GM18511 (cell line): ENCODE data around the gene TMEM129.
"Not testable (repeated sequence)": the region's sequence is repeated elsewhere in the genome, so short reads cannot be mapped to it uniquely, and the experiment has no call there.

ENCODE experiments used
- ATAC-seq: cut with Tn5 transposase; IDR thresholded peaks from one replicate; pipeline ENCODE4 v1.9.1; 2021; ENCODE audit warnings: mild to moderate bottlenecking, moderate library complexity; ENCODE audit not compliant: unreplicated experiment

Gene TMEM129

GRCh38 chr4:1701671-1702070, 19.5 kb downstream of the TMEM129 start:
- ATAC-seq, result not testable (repeated sequence)

DNA sequence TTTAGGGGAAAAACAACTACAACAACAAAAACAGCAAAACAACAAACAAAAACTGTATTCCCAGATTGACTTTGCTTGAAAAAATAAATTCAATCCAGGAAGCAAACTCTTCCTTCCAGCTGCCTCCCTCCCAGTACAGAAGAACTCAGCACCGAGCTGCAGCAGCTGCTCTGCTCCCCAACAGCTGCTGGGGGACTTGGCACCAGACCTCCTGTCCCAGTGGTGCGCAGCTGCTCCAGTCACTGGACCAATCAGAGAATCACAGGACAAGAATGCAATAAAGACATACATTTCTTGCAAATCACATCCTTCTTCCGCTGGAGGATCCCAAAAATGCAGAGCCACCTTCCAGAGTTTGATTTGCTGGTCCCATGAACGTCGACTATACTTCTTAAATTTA, 25.2 kb downstream of the TMEM129 start:
- ATAC-seq, result no peak

GRCh38 chr4:1693131-1693896, 27.8 kb downstream of the TMEM129 start:
- peak; percentile 69 for ATAC-seq

DNA sequence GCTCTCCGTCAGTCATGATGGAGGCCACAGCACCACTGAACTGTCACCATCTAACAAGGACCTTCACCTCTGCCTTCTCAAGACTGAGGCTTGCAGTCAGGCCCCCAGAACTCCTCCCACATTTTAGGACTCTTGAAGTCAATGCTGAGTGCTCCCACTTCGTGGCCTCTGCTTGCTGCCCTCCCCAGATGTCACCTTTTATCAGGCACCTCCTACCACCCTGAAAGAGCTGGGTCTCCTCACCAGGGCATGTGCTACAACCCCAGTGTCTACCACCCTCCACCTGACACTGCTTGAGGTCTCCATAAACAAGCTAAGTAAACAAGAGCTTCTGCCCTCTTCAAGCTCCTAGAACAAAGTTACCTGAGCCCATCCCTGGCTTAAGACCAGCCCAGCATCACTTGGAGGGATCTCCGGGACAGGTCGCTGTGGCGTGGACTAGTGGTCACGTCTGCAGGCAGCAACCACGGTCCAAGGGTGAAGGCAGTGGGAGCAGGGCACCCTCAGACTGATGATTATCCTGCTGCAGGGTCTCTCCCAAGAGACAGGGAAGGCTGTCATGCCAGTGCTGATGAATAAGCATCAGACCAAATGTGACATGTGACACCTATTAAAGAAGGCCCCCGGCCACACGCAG, 29.3 kb downstream of the TMEM129 start:
- no peak for ATAC-seq

DNA sequence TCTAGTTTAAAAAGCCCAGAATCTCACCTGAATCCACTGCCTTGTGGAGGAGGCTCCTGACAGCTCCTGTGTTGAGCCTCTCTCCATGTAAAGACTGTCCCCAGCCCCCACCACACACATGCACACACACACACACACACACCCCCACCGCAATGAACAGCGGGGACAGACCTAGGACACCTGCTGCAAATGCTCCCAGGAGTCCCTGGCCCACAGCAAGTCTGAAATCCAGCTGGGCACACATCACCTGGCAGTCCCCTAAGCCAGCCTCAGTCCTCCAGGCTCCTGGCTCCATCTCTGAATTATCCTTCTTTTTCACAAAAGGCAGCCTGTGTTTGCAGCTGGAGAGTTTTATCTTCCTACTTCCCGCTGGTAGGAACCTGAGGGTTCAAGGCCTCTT, 30.4 kb downstream of the TMEM129 start:
- no peak for ATAC-seq

DNA sequence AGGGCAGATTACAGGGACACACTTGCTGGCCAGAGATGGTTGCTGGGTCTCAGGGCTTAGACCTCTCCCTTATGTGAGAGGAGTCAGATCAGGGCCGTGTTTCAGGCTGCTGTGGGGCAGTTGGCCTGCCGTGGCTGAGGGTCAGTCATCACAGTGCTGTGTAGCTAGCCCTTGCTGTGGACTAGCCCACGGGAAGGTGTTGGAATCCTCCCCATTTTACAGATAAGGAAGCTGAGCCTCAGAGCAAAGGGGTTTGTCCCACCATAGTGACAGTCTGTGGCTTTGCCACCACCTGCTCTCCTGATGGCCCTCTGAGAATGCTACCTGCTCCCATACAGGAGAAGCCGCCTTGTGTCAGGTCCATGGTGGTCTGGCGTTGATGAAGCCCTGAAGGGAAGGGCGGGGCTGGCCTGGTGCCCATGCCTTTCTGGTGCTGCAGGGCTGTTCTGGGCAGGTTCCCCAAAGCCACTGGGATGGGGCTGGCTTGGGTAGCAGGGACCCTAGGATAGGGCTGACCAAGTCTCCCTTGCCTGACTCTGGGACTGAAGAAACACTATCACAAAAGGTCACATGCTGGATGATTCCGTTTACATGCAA, 34.6 kb downstream of the TMEM129 start:
- no peak for ATAC-seq

- ATAC-seq, result no peak
These were observed 35.6 kb downstream of the TMEM129 start for GRCh38 chr4:1685235-1686150.

DNA sequence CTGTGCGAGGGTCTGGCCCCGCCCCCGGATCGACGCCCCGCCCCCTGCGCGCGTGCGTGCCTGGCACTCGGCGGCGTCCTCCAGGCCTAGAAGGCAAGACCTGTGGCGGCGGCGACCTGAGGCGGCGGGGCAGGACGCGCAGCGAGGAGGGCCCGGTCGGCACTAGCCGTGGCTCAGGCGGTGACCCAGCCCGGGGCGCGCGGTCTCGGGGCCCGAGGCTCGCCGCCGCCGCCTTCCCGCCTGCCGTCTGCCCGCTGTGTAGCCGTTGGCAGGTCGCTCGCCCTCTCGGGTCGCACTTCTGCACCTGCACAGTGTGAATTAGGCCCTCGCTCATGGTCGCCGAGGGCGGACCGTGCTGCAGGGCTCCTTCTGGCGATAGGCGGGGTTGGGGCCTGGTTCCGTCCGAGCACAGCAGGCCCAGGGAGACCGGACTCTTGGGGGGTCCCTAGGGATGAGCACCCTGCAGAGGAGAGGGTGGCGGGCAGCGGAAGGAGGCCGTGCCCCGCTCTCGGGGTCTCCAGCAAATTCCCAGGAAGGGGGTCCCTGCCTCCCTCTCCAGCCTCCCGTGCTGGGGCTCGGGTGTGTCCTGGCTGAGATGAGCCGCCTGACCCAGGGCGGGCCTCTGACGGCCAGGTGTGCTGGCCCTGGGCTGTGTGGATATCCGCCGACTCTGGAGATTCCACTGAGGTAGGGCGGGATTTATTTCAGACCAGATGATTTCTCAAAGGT, 36.5 kb downstream of the TMEM129 start:
- ATAC-seq, result no peak

GRCh38 chr4:1683736-1684505, 37.2 kb downstream of the TMEM129 start, which contains the start of gene FAM53A:
FAM53A (minus strand) TSS chr4:1684313; CDS start chr4:1668741, 15,572 bp downstream.
- ATAC-seq, result peak; percentile 93

DNA sequence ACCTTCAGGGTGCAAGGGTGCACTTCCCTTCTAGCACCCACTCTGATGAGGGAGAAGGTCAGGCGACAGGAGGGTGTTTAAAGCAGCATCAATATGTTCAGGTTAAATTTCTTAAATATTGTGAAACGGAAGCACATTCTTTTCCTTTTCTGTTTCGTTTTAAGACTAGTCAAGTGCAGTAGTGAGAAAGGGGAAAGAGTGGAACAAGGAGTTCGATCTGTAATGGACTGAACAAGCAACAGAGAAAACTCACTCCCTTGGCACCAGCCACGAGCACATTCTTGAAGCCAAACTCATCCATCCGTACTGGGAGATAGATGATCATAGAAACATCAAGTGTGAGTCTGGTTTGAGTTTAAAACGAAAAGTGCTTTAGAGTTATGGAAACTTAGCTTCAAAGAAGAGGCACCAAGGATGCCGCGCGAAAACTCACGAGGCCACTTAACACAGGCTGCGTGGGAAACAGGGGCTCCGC, 37.8 kb downstream of the TMEM129 start:
- ATAC-seq, result no peak

DNA sequence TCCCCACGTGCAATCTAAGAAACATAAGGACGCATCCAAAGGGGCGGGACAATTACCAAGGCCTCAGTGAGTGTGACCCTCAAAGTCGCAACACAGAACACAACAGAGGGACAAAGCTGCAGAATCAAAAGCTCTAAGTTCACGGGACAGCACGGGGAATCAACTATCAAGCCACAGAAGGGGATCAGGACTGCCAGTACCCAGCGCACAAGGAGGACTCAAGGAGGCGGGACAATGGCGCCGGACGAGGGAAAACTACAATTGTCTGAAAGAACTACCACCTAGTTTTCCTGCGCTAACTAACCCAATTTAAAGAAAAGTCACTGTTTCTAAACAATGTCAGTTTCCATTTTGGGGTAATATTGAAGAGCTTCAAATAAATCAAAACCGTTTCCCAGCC, 38.3 kb downstream of the TMEM129 start:
- no peak for ATAC-seq

GRCh38 chr4:1678244-1678643, 42.9 kb downstream of the TMEM129 start:
- no peak for ATAC-seq

DNA sequence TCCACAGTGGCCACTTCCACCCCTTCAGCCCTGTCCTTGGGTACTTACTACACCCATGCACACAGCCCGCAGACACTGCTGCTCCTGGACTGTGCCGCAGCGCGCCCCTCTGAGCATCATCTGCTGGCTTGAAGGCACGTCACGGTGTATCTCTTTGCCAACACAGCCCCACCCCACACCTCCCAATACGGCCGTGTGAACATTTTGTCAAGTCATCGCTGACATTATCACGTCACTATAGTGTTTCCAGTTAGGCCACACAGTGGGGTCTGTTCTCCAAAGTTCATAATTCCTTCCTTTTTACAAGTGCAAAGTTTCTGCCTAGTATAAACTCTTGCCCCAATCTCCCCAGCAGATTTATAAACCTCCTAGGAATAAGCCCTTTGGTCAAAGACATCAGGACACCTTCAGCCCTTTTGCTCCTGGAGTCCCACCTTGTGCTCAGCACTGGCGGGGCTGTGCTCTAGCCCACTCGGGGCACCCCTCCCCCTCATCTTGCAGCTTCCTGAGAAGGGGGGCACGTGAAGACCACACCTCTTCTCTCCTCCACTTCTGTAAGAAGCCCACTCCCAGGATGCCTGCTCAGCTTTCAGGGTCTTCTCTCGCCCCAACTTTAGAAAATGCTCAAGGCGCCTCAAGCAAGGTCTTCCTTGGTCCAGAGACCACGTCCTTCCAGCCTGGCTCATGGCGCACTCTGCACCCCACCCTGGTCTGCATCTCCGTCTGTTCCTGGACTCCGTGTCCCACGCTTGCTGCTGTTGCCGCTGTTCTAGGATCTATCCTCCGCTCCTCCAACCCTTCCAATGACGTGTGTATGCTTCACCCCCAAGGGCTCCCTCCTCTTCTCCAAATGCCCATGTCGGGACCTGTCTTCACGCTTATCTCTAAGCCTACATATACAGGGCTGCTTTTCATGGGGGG, 44.3 kb downstream of the TMEM129 start:
- no peak for ATAC-seq

DNA sequence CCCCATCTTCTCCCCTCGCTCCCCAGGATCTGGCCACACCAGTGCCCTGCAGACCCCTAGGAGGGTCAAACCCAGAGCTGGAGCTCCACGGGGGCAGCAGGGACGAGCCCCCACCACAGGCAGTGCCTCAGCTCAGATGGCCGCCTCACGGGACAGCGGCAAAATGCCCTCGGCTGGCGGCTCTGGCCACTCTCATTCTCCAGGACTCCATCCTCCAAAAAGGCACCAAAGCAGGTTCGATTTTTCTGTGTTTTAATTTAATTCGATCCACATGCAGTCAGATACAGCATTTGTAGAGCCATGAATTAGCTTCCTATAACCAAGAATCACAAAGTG, 45.4 kb downstream of the TMEM129 start:
- ATAC-seq, result no peak

DNA sequence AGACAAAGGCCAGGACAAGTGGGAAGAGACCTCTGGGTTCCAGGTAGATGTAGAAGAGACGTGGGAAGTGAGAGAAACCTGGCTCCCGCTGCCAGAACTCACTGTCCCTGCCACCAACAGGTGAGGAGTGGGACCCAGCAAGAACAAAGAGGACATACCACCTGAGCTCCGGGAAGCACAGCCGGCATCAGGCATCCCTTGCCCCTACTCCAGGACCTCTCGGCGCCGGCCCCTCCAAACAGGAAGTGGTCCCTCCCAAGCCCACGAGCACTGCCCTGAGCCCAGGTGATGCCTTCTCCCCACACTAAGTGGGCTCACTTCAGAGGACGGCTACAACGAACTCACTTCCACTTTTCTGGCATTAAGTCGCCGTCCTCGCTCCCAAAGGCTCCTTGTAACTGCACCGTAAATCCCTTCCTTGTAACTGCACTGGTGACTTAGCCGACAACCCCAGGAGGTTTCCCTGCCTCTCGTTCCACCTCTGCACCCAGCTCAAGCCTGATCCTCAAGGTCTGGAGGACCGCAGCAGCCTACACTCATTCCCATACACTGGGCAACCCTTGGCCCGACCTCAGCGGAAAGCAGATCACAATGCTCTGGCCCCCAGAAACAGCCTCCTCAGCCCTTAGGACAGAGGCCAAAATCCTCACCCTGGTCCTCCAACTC, 45.9 kb downstream of the TMEM129 start:
- ATAC-seq, result no peak

- ATAC-seq, result no peak
These were observed 46.4 kb downstream of the TMEM129 start for GRCh38 chr4:1674682-1675081.

DNA sequence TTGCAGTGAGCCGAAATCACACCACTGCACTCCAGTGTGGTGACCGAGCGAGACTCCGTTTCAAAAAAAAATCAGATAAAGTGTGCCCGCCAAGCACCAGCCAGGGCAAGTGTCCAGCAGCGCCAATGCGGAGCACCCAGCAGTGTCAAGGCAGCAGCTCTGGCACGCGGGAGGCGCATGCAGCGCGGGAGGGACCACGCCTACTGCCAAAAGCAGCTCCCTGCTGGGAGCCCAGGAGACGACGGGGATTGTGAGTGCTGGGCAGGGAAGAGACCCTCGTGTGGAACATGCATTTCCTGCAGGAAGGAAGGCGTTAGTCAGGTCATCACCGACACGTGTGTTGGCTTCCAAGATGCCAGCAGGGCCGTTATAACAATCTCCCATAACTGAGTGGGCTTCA, 47.5 kb downstream of the TMEM129 start:
- ATAC-seq, result no peak

- not testable (repeated sequence) for ATAC-seq
These were observed 50.1 kb downstream of the TMEM129 start for GRCh38 chr4:1671011-1671410.
